Left hindlimb (tissue), 1 donor: ENCODE data around the gene IGFBP3.

ENCODE experiments used
- DNase-seq: peaks from one replicate; pipeline ENCODE4 v3.0.0-alpha.2; 2018

Gene IGFBP3

GRCh38 chr7:45921699-45922519, 837 bp upstream of the IGFBP3 start:
- DNase-seq: peak; percentile 87

- no peak for DNase-seq
These were observed 268 bp upstream of the IGFBP3 start for GRCh38 chr7:45921381-45921698.

- DNase-seq: no peak
These were observed 1.0 kb downstream of the IGFBP3 start for GRCh38 chr7:45919993-45920459.

GRCh38 chr7:45919231-45919784, 1.8 kb downstream of the IGFBP3 start:
- peak; percentile 62 for DNase-seq

GRCh38 chr7:45918556-45918955, 2.5 kb downstream of the IGFBP3 start:
- DNase-seq: no peak

- peak; percentile 84 for DNase-seq
These were observed 3.4 kb downstream of the IGFBP3 start for GRCh38 chr7:45917658-45918057.

GRCh38 chr7:45917064-45917463, 4.0 kb downstream of the IGFBP3 start:
- no peak for DNase-seq

- no peak for DNase-seq
These were observed 5.5 kb downstream of the IGFBP3 start for GRCh38 chr7:45915606-45916005.

GRCh38 chr7:45914911-45915310, 6.2 kb downstream of the IGFBP3 start:
- no peak for DNase-seq

- no peak for DNase-seq
These were observed 8.1 kb downstream of the IGFBP3 start for GRCh38 chr7:45912972-45913371.

GRCh38 chr7:45911311-45911710, 9.8 kb downstream of the IGFBP3 start:
- DNase-seq: no peak

- DNase-seq: no peak
These were observed 10.2 kb downstream of the IGFBP3 start for GRCh38 chr7:45910855-45911254.

GRCh38 chr7:45909561-45909960, 11.5 kb downstream of the IGFBP3 start:
- no peak for DNase-seq

- DNase-seq: no peak
These were observed 18.3 kb downstream of the IGFBP3 start for GRCh38 chr7:45902820-45903219.

- DNase-seq: no peak
These were observed 19.5 kb downstream of the IGFBP3 start for GRCh38 chr7:45901566-45901965.

- DNase-seq: no peak
These were observed 22.9 kb downstream of the IGFBP3 start for GRCh38 chr7:45898222-45898621.

- DNase-seq: no peak
These were observed 23.9 kb downstream of the IGFBP3 start for GRCh38 chr7:45897042-45897690.

- no peak for DNase-seq
These were observed 26.4 kb downstream of the IGFBP3 start for GRCh38 chr7:45894665-45895062.

GRCh38 chr7:45893996-45894664, 26.9 kb downstream of the IGFBP3 start:
- DNase-seq: no peak

GRCh38 chr7:45893374-45893995, 27.6 kb downstream of the IGFBP3 start:
- DNase-seq: no peak

GRCh38 chr7:45892407-45893035, 28.6 kb downstream of the IGFBP3 start:
- DNase-seq: no peak
